ENCODE data around the gene IKBIP.
"Not testable (repeated sequence)": the region's sequence is repeated elsewhere in the genome, so short reads cannot be mapped to it uniquely, and the experiment has no call there.

The IKBIP gene

DNA sequence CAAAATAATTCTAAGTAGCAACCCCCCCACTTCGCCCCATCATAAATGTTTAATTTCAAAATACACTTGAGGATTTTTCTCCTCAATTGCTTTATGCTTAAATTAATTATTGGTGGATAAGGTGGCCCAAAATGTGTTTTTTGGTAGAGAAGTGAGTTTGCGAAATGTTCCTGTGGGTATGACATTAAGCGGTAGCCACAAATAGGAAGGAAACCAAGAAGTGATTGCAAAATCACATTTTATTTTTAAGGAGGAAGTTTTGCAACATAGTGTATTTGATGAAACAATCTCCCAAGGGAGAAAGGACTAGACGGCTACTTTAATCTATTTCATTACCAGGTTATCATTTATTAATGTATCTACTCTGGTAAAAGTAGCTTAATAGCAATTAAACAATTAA lies 25.6 kb downstream of the IKBIP start:
- no peak overlapping the region for H3K4me3 Mint-ChIP-seq
- peaks cover 5% of the 10 kb centered on the region for H3K9me3 Mint-ChIP-seq
- no peak for TF ChIP-seq CTCF (IDR thresholded peaks at IDR 0.05; ENCODE audit: unreplicated experiment in 3 of 3)
- H3K36me3 Mint-ChIP-seq (ENCODE audit: low read depth), result peaks cover 8% of the 10 kb centered on the region
- H3K27me3 Mint-ChIP-seq (ENCODE audit: low read depth), result no peaks in the 10 kb centered on the region
- H3K4me1 Mint-ChIP-seq, result no peaks in the 10 kb centered on the region
- H3K27ac Mint-ChIP-seq, result no peak overlapping the region

DNA sequence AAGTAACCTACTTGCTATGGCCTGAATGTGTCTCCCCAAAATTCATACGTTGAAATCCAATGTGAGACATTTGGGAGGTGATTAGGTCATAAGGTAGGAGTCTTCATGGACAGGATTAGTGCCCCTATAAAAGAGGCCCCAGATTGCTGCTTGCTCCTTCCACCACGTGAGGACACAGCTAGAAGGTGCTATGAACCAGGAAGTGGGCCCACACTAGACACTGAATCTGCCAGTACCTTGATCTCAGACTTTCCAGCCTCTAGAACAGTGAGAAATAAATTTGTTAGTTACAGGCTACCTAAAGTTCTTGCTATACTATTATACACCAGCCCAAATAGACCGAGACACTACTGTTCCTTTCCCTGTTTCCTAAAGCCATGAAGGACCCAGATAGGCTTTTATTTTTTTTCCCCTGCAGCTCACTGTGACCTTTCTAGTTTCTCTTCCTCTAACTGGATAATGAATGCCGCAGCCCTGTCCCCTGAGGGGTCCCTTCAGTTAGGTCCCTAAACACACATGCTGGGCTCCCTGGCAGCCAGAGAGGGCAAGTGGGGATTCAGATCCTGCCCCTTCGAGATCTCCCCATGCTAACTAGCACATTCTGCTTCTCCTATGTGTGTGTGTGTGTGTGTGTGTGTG lies 31.8 kb downstream of the IKBIP start:
- Mint-ChIP-seq H3K9me3 (peaks cover 5% of the 10 kb centered on the region), H3K36me3 (ENCODE audit: low read depth) (peaks cover 17% of the 10 kb centered on the region), H3K27ac (no peak overlapping the region), H3K27me3 (ENCODE audit: low read depth) (no peaks in the 10 kb centered on the region), H3K4me3 (no peak overlapping the region), H3K4me1 (no peaks in the 10 kb centered on the region)
- TF ChIP-seq CTCF (IDR thresholded peaks at IDR 0.05; ENCODE audit: unreplicated experiment in 3 of 3), result no peak

DNA sequence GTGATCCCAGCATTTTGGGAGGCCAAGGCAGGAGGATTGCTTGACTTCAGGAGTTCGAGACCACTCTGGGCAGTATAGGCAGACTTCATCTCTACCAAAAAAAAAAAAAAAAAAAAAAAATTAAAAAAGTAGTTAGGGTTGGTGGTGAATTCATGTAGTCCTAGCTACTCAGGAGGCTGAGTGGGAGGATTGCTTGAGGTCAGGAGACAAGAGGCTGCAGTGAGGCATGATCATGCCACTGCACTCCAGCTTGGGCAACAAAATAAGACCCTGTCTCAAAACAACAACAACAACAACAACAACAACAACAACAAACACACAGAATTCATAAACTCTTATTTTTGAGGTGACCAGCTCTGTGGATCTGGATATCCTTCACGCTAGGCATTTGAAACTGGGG lies 34.0 kb downstream of the IKBIP start:
- TF ChIP-seq CTCF (IDR thresholded peaks at IDR 0.05; ENCODE audit: unreplicated experiment in 3 of 3), result no peak
- Mint-ChIP-seq H3K4me3 (no peak overlapping the region), H3K36me3 (ENCODE audit: low read depth) (peaks cover 10% of the 10 kb centered on the region), H3K9me3 (no peaks in the 10 kb centered on the region), H3K4me1 (no peaks in the 10 kb centered on the region), H3K27me3 (ENCODE audit: low read depth) (no peaks in the 10 kb centered on the region), H3K27ac (no peak overlapping the region)

DNA sequence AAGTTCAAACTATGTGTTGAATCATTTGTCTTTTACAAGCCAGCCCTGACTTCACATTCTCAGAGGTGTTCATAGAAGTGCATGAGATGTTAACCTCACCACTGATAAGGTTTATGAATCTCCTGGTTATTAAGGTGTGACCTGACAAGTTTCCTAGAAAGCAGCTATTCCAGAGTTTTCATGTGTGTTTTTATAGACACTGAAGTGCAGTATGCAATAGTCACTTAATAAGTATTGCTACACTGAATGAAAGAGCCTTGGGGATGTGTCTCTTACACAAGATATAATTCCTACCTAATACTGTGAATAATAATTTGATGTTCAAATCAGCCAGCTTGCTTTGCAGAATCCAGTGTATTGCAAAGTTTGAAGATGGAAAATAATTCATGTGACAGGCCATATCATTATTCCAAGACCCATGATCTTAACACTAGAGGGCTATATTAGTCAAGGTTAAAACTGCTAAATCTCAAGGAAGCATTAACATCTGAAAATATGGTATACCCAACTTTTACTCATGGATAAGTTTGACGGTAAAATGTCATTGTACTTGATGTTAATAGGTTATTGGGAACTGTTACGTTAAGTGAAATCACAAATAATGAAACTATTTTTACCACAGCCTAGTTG lies 38.1 kb downstream of the IKBIP start:
- H3K4me1 Mint-ChIP-seq, result no peaks in the 10 kb centered on the region
- H3K9me3 Mint-ChIP-seq, result no peaks in the 10 kb centered on the region
- peaks cover 30% of the 10 kb centered on the region for H3K36me3 Mint-ChIP-seq (ENCODE audit: low read depth)
- no peak overlapping the region for H3K27ac Mint-ChIP-seq
- H3K27me3 Mint-ChIP-seq (ENCODE audit: low read depth), result no peaks in the 10 kb centered on the region
- no peak overlapping the region for H3K4me3 Mint-ChIP-seq
- TF ChIP-seq CTCF (IDR thresholded peaks at IDR 0.05; ENCODE audit: unreplicated experiment in 3 of 3), result no peak

DNA sequence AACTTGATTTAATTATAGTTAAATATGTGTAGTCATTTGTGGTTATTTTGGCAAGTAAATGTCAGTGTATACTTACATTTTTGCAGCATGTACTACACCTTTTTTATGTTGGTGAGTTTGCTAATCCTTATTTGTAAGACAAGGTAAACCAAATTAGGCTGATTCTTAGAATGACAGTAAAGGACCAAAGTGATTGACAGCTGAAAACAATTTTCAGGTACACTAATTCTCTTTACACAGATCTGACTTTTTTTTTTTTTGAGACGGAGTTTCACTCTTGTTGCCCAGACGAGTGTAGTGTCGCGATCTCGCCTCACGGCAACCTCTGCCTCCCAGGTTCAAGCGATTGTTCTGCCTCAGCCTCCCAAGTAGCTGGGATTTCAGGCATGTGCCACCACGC lies 42.7 kb downstream of the IKBIP start:
- Mint-ChIP-seq H3K9me3 (no peaks in the 10 kb centered on the region), H3K4me3 (no peak overlapping the region), H3K4me1 (no peaks in the 10 kb centered on the region), H3K36me3 (ENCODE audit: low read depth) (peaks cover 66% of the 10 kb centered on the region), H3K27ac (no peak overlapping the region), H3K27me3 (ENCODE audit: low read depth) (no peaks in the 10 kb centered on the region)
- TF ChIP-seq CTCF (IDR thresholded peaks at IDR 0.05; ENCODE audit: unreplicated experiment in 3 of 3), result no peak

DNA sequence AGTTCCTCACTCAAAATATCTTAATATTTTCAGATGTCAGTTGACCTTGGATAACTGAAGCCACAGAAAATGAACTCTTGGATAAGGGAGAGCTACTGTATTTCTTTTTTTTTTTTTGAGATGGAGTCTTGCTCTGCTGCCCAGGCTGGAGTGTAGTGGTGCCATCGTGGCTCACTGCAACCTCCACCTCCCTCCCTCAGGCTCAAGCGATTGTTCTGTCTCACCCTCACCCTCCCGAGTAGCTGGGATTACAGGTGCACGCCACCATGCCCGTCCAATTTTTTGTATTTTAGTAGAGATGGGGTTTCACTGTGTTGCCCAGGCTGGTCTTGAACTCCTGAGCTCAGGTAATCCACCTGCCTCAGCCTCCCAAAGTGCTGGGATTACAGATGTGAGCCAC lies 47.3 kb downstream of the IKBIP start:
- not testable (repeated sequence) for H3K4me3 Mint-ChIP-seq; H3K9me3 Mint-ChIP-seq; H3K27ac Mint-ChIP-seq; H3K27me3 Mint-ChIP-seq (ENCODE audit: low read depth)
- Mint-ChIP-seq H3K36me3 (ENCODE audit: low read depth) (peaks cover 61% of the 10 kb centered on the region), H3K4me1 (peaks cover 21% of the 10 kb centered on the region)

Measured in nephron (organoid).